GM21423 (cell line): ENCODE results near the gene SLIT3.

Experiments
- ATAC-seq: cut with Tn5 transposase; IDR thresholded peaks from one replicate; pipeline ENCODE4 v1.9.1; 2021; ENCODE audit warnings: mild to moderate bottlenecking, moderate library complexity; ENCODE audit not compliant: unreplicated experiment

SLIT3 gene

DNA sequence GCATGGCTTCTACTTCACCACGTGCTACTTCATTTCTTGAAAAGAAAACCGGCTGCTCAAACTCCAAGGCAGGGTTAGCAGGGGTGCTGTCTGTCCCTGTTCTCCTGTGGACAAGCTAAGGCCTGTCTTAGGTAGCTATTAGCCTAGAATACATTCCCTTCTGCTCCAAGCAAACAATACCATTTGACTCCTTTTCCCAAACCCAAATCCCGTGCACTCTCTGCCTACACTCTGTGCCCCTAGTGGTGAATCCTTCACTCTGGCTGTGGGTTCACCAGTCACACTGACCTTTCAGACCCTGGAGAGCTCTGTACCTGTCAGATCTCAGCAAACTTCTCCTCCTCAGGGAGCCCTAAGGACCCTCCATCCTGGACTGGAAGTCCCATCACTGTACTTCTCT lies 211.6 kb downstream of the SLIT3 start:
- no peak for ATAC-seq

DNA sequence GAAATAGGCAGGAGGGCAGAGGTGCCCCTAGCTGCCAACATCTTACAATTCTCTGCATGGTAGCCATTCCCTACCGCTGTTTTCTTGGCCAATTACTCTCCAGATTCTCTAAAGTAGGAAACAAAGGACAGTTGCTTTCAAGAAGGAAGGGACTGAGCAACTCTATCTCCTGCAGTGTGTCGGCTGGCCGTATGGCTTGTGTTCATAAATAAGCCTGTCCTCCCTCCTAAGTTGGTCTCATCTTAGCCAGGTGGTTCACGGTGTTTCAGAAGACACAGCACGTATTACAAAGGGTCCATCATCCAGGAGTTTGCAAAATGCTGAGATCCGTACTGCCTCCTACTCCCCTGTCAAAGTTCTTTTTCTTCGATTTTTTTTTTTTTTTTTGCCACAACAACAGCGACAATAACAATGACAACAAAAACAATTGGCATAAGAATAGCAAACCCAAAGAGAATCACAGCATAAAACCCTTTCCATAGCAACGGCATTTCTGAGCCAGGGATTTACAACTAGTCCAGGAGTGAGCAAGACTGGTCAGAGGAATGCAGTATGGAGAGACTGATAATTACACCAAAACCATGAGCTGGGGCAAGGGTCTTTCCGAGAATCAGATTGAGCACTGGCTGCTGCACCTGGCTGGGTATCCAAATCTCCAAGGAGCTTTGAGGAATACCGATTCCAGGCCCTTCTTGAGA lies 212.8 kb downstream of the SLIT3 start:
- no peak for ATAC-seq

DNA sequence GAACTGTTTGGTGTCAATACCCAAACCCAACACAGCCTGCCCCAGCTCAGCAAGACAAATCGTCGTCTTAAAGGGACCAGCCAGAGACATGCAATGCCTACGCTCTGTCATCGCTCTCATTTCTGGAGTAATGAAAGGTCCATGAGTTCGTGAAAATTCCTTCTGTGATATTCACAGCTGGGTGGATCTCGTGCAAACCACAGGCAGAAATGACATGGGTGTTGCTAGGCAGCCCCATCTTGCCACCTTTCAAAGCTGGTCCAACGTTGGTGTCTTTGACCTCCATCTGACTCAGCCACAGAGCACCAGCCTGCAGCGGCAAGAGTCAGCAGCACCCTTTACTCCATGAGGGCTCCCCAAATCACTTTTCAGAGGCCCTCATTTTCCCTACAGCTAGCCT lies 215.3 kb downstream of the SLIT3 start:
- no peak for ATAC-seq

DNA sequence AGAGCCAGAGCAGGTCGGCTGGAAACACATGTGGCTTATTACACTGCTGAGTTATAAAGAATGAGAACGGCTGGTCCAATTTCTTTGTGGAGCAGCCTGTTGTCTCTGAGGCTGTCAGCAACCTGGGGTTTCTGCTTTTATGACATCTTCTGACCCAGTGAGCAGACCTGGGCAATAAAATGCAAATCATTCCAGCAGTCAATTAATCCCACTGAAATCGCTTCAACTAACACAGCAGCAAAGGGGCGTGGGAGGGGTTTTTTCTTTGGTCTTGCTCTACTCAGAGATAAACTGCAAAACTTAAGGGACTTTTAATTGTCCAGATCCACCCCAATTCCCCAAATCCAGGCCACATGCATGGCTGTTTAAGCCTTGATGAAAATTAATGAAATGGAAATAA lies 215.7 kb downstream of the SLIT3 start:
- ATAC-seq, result no peak

DNA sequence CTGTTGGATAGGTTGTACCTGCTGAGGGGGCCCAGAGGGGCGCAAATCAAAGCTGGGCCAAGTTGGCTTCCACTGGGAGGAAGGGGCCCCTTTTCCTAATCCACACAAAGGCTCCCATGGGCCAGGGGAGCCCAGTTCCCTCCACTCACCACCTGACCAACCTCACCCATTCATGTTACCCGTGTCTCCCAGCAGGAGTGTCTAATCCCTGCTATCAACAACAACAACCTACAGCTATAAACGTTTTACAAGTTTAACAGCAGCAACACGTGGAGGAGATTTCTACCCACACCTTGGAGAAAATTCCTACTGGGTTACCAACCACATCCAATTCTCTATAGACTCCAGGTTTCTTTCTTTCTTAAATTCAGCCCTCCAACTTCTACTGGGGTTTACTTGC lies 216.2 kb downstream of the SLIT3 start:
- no peak for ATAC-seq

DNA sequence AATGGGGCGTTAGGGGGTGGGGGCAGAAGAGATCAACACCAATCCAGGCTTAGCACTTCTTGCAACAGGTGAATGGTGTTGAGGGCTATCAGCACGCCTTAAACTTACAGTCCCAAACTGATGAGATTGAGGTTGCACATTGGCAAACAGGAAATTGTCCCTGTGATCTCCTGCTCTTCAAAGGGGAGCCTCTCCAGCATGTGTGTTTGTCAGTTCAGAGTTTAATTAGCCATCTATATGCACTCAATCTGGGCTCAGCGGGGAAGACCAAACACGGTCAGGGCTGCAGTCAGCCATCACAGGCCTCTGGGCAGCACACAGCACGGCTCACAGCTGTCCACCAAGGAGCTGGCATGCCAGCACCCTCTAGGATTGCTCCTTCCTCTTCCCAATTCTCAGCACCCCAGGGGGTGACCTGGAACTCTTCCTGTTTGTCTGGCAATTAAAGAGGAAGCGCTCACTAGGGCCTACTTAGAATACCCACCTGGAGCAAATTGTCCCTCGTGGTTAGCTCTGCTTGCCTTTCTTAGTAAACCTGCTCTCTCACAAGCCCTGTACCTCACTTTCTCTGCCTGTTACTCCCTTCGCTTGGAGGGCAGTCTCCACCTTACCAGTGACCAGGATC lies 217.4 kb downstream of the SLIT3 start:
- no peak for ATAC-seq

DNA sequence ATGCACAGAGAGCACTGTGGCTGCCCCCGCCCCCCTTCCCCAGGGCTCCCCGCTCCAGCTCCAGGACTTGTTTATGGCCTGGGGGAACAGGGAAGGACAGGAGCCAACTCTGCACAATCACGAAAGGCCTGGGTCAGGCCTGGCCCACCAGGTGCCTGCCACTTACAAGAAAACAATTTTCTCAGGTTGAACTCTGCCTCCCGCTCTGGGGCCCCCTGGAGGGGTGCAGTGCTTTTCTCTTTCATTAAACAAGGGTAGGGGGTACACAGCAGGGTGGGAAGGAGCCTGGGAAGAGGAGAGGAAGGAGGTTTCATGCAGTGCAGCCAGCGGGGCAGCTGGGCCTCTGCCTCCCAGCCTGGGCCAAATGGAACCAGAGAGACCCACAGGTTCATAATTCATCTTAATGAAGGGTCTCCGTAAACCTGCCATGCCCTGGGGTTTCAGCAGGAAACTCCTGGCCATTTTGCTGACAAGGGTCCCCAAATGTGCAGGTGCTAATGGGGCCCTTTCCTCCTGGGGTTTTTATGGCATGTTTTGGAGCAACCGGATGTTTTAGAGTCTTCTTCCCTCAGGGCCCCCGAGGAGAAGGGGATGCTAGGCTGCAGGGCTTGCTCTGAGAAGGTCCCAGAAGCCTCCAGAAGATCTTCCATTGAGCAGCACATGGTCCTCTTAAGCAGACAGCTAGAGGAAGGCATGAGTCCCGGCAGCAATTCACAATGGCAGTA lies 219.8 kb downstream of the SLIT3 start:
- no peak for ATAC-seq

DNA sequence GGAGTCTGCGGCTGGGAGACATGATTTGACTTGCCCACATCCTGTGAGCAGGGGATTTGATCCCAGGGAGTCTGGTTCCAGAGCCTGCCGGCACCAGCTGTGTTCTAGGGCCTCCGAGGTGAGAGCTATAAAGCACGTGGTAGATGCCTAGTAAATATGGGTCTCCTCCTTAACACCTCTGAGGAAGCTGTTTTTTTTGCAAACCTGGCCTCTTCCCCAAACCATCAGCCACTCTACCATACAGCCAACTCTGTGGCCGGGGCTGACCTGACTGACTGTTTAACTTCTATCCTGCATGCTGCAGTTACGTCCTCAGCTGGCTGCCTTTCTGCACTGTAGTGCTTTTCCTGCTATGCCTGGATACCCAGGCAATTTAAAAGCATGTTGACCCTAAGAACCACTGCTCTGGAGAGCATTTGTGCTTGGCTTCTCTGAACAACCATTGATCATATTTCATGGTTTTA lies 220.5 kb downstream of the SLIT3 start:
- ATAC-seq, result no peak

DNA sequence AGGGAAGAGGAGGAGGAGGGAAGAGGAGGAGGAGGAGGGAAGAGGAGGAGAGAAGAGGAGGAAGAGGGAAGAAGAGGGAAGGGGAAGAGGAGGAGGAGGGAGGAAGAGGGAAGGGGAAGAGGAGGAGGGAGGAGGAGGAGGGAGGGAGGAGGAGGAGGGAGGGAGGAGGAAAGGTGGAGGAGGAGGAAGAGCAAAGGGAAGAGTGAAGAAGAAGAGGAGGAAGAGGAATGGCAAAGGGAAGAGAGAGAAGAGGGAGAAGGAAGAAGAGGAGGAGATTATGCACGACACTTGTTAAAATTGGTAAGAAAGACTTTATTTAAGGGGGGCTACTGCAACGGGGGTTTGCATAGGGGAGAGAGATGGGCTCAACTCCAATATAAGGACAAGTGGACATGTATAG lies 221.2 kb downstream of the SLIT3 start:
- no peak for ATAC-seq

DNA sequence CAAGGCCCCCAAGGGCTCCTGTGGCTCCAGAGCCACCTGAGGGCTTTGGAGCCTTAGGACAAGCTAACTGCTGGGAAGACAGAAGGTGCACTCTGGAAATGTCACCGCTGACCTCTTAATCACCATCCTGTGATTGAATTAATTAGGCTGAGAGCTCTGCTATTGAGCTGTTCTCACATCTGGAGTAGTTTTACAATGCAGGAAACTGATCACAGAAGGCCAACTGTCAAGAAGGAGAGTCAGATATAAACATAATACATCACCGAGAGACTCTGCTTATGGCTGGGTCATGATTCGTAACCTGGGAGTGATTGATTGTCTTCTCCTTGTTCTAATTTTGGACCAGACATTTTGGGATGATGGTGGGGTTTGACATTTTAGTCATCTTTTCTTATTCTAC lies 226.1 kb downstream of the SLIT3 start:
- ATAC-seq, result no peak

DNA sequence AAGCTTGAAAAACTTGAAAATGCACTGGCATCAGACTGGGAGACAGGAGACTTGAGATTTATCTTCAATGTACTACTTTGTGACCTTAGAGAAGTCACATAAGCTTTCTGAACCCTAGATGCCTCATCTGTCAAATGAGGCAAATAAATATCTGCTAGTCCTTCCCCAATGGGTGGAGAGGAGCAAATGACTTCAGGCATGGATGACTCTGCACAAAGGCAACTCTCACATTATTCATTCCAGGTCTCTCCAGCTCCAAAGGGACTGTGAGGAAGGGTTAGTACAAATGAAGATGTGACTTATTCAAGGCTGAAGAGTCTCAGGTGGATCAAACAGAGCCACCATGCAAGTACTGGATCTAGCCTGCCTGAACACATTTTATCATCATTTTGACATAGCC lies 228.7 kb downstream of the SLIT3 start:
- ATAC-seq, result no peak

DNA sequence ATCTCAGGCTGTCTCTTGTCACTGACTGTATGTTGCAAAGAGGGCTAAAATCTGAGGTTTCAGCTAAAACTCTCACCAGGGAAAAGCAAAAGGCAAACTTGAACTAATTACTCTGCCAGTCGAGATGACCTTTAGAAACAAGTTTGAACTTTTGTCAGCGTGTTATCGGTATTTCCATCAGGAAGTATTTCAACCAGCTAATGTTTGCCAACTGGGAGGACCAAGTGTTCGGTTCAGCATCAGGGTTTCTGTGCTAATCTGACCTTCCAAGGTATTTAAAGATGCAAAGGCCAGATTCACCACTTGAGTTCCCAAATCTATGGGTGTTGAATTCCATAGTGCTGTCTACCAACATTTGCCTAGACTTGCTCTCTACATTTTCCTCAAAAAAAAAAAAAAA lies 230.5 kb downstream of the SLIT3 start:
- ATAC-seq, result no peak

DNA sequence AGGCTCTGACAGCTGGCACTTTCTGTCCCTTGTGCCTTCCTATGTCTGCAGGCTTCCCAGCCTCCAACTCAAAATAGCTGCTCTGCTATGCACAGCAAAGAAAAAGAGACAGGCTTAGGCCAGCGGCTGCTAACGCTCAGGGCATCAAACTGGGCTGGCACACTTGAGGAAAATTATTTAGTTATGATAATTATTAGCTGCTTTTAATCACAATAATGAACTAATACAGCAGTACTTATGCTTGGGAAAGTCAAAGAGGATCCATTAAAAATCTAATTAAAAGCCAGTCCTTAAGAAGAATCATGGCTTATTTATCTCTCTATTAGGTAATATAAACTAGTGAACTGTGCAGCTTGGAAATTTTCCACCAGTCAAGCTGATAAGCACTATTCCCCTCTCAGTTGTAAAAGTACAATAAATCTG lies 233.2 kb downstream of the SLIT3 start:
- no peak for ATAC-seq

DNA sequence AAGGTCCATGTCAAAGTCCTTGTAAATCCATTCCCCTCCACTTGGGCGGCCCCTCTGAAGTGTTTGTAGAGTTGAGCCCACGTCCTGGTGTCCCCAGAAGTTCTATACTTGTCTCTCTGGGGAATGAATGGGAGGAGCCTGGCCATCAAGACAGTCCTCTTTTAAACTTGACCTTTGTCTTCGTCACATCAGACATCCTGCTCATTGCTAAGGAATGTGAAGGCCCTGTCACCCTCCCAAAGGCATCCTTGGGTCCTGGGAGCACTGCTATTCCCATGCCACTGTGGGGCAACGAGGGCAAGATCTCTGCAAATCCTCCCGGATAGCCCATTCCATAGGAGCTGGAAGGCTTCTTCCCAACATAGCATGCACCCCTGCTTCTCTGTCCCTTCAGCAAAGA lies 235.5 kb downstream of the SLIT3 start:
- no peak for ATAC-seq

DNA sequence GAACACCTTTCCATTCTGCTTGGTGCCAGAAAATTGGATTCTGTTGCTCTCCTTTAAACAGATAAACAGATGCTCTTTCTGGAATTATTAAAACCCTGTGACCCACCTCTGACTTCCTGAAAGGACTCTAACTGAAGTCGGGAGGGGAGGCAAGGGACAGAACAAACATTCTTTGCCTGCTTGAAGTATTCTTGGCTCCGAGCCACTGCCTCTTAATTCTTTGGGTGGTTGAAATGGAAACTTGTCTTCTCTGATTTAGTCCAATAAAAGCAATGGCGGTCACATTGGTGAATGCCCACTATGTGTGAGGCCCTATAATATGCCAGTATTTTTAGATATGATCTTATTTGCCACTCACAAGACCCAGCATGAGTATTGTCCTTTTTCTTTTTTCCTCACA lies 236.8 kb downstream of the SLIT3 start:
- no peak for ATAC-seq

DNA sequence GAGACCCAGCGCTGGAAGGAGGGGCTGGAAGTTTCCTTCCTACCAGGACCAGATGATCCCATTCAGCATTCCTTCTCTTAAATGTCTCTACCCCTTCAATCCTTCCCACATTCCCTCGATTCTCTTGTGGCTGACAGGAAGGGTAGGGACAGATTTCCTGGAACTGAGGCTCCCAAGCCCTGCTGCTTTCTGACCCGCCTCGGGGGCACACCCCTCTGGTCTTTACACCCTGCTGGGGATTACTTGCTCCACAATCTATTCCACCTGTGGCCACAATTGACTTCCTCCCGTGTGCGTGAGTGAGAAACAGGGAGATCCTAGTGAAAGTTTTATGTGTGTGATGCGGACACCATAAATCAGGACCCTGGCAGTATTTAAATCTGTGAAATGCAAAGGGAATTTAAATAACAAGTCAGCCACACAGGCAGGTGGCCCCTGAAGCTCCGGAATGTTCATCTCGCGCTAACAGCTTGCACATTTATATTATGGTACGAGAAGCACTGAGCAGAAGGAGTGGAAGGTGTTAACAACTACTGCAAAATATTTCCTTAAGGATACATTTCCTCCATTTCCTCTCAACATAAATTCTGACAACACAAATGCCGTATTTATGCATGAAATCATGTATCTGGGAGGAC lies 237.5 kb downstream of the SLIT3 start:
- no peak for ATAC-seq

DNA sequence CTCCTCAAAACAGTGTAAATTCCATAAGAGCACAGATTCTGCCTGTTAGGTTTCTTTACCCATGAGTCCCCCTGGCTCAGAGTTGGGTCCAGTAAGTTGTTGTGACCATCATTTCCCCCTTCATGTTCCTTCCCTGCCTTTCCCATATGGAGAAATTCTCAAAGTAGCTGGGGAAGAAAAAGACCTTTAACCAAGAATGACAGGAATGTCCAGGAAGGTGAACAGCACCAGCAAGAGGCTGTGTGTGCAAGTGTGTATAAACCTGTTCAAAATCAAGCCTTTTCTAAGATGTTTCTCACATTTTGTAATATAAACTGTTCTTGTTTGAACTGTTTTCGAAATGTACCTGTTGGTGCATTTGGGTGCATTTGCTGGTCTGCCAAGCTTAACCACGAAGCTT lies 238.2 kb downstream of the SLIT3 start:
- no peak for ATAC-seq

DNA sequence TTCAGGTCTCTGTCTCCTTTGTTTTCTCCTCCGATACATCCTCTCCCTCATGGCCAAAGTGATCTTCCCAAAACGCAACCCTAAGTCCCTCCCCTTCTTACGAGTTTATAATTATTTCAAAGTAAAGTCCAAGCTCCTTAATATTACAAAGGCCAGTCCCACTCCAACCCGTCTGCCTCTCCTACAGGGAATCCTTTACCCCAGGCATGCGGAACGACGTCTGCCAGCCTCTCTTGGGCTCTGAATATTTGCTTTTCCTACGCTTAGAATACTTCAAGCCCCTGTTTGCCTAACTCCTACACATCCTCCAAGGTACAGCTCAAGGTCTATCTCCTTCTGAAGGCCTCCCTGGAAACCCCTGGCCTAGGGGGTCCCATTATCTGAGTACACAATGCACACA lies 246.4 kb downstream of the SLIT3 start:
- ATAC-seq, result no peak

DNA sequence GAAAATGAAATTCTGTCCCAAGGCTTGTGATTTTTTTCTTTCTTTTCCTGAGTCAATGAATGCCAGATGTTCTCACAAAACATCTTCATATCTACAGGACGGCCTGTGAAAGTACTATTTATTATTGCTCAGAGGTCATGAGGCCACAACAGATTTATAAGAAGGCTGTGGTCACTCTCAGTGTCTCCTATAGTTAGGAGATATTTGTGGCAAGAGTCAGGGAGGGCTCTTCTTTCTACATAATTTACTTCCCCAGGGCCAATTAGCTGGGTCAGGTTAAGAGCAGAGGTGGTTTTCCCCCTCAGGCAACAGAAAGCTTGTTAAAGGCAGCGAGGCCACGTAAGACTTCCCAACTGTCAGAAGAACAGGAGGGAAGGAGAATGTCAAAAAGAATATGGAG lies 248.7 kb downstream of the SLIT3 start:
- no peak for ATAC-seq

DNA sequence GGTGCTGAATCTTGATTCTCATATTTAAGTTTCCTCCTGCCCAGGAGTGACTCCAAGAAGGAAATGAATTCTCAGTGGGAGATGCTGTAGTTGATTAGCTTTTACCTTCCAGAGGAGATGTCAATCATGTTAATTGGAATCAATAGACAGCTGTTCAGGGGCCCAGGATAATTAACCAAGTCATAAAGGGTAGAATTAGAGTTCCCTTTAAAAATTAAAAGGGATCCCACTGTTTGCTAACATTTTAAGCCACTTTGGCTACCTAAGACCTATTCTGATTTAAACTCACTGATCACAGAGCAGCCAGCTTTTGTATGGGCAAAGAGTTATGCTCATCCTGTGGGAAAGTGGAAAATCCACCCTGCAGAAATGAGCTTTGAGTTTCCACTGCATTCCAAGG lies 249.6 kb downstream of the SLIT3 start:
- ATAC-seq, result no peak

DNA sequence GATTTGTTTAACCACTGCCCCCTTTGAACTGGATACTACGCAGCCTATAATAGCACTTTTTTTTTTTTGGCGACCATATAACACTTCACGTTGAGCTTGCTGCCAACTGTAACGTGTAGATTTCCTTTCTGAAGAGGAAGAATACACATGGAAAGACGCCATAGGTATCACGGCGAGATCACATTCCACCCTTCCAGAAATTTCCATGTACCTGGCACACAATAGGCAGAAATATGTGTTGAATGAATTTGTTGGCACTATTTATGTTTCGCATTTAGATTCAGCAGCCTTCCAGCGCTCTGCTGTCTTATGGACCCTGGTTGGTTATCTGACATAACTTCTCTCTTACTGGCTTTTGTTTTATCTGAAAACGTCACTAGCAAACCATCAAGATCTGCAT lies 250.3 kb downstream of the SLIT3 start:
- no peak for ATAC-seq

DNA sequence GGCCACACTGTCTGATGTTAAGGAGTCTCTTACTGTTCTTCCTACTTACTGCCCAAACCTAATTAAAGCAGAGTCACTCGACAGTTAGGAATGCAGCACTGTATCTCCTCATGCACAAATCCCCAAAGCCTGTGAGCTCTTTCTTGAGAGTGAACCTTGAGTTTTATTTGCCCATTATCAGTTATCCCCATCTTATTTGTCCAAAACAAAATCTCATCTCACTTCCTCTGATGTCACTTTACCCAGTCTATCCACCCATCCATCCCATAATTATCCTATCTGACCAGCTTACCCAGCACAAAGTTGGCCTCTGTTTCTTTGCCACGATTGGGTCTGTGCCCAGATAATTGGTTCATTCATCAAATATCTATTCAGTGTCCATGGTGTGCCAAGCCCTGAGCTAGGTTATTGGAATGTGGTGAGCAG lies 250.8 kb downstream of the SLIT3 start:
- ATAC-seq, result no peak
